Astrocyte (in vitro differentiated cells and primary cell): ENCODE measurements around the gene TK1. TPM values are rescaled to one million over a fixed set of nuclear protein-coding genes. Genes with fewer than 3 reads are reported as not detected.

Source experiments
- DNase-seq: peaks from one replicate; pipeline ENCODE4 v3.0.0-alpha.2; 2010; ENCODE audit warnings: low read depth
- FAIRE-seq: peaks from 2 replicates; lab custom pipeline; 2011; peaks lifted over from hg19 to GRCh38; lab: Jason Lieb, UNC
- H2AFZ ChIP-seq: 2 replicates; pipeline ENCODE4 v1.6.0; 2012; ENCODE audit warnings: low read depth, low read length, inconsistent platforms
- H3K27ac ChIP-seq: 2 replicates; pipeline ENCODE4 v1.5.1; 2011; ENCODE audit warnings: low read depth, low read length, inconsistent platforms
- H3K27me3 ChIP-seq: 2 replicates; pipeline ENCODE4 v1.6.0; 2011; ENCODE audit warnings: low read length, inconsistent platforms; ENCODE audit not compliant: insufficient read depth
- H3K36me3 ChIP-seq: 2 replicates; pipeline ENCODE4 v1.5.1; 2011; ENCODE audit warnings: low read length, inconsistent platforms; ENCODE audit not compliant: insufficient read depth
- H3K4me1 ChIP-seq: 2 replicates; pipeline ENCODE4 v1.5.1; 2011; ENCODE audit warnings: low read length, inconsistent platforms; ENCODE audit not compliant: insufficient read depth
- H3K4me2 ChIP-seq: 2 replicates; pipeline ENCODE4 v1.6.0; 2012; ENCODE audit warnings: low read length, inconsistent platforms
- H3K4me3 ChIP-seq: 2 replicates; pipeline ENCODE4 v1.5.1; 2011; ENCODE audit warnings: low read depth, mild to moderate bottlenecking, low read length, inconsistent platforms; ENCODE audit not compliant: insufficient read depth
- H3K79me2 ChIP-seq: 2 replicates; pipeline ENCODE4 v1.6.0; 2012; ENCODE audit warnings: mild to moderate bottlenecking, low read length, inconsistent platforms; ENCODE audit not compliant: insufficient read depth
- H3K9ac ChIP-seq: 2 replicates; pipeline ENCODE4 v1.6.0; 2012; ENCODE audit warnings: mild to moderate bottlenecking, low read length, inconsistent platforms
- H3K9me3 ChIP-seq: 2 replicates; pipeline ENCODE4 v1.5.1; 2012; ENCODE audit warnings: low read depth, mild to moderate bottlenecking, low read length, inconsistent platforms; ENCODE audit not compliant: insufficient read depth
- H4K20me1 ChIP-seq: 2 replicates; pipeline ENCODE4 v1.6.0; 2012; ENCODE audit warnings: low read length, inconsistent platforms; ENCODE audit not compliant: insufficient read depth
- H3K27ac Mint-ChIP-seq: one replicate; pipeline ENCODE4 v1.8.0; 2021; ENCODE audit warnings: mild to moderate bottlenecking, mixed read lengths; ENCODE audit not compliant: unreplicated experiment
- H3K27me3 Mint-ChIP-seq: one replicate; pipeline ENCODE4 v1.8.0; 2021; ENCODE audit warnings: low read depth, mixed read lengths; ENCODE audit not compliant: unreplicated experiment
- H3K36me3 Mint-ChIP-seq: one replicate; pipeline ENCODE4 v1.8.0; 2021; ENCODE audit warnings: low read depth, mixed read lengths; ENCODE audit not compliant: unreplicated experiment
- H3K4me1 Mint-ChIP-seq: one replicate; pipeline ENCODE4 v1.8.0; 2021; ENCODE audit warnings: low read depth, mixed read lengths; ENCODE audit not compliant: unreplicated experiment
- H3K4me3 Mint-ChIP-seq: one replicate; pipeline ENCODE4 v1.8.0; 2021; ENCODE audit warnings: mild to moderate bottlenecking, moderate library complexity, mixed read lengths; ENCODE audit not compliant: unreplicated experiment
- H3K9me3 Mint-ChIP-seq: one replicate; pipeline ENCODE4 v1.8.0; 2021; ENCODE audit warnings: mild to moderate bottlenecking, mixed read lengths; ENCODE audit not compliant: unreplicated experiment
- EZH2 ChIP-seq: IDR thresholded peaks from 2 replicates; pipeline ENCODE4 v1.6.1; 2012; ENCODE audit warnings: mild to moderate bottlenecking, low read length, inconsistent platforms; ENCODE audit not compliant: insufficient read depth
- total RNA-seq: library from RNA; stranded (reverse); gene quantifications from 2 replicates; pipeline ENCODE4 v1.2.1, GENCODE V29; 2021
- TF ChIP-seq, protein P1 (sequence below): IDR thresholded peaks from 2 replicates; pipeline ENCODE4 v1.5.1; 2011; ENCODE audit warnings: low read depth, mild to moderate bottlenecking, inconsistent platforms, low read length, moderate library complexity; ENCODE audit not compliant: insufficient read depth

TK1 gene
- total RNA-seq, 1 donor from 2014 or later, result 7.5 TPM

DNA sequence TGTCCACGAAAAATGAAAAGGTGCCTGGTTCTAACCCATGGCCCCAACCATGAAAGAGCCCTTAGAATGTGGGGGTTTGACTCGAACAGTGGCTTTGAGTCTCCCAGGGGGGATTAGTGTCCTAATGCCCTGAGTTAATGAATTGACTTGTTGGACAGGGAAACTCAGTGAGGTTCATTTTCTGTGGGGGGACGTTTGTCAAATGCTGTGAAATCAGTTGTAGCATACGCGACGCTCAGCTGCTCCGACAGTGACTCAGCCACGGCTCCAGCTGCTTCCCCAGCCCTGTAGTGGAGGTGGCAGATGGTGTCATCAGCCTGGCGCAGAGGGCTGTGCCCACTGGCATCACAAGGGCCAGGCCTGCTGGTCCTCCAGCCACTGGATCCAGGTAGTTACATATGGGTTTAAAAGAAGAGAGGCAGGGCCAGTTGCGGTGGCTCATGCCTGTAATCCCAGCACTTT lies 40.6 kb upstream of the TK1 start:
- peaks cover 14% of the 10 kb centered on the region for H3K27me3 ChIP-seq
- H3K4me1 ChIP-seq, result no peaks in the 10 kb centered on the region
- H2AFZ ChIP-seq, result no peak overlapping the region
- H3K9me3 ChIP-seq, result no peaks in the 10 kb centered on the region
- H3K4me3 ChIP-seq, result no peak overlapping the region
- TF ChIP-seq EZH2, result no peak
- TF ChIP-seq, protein P1, sequence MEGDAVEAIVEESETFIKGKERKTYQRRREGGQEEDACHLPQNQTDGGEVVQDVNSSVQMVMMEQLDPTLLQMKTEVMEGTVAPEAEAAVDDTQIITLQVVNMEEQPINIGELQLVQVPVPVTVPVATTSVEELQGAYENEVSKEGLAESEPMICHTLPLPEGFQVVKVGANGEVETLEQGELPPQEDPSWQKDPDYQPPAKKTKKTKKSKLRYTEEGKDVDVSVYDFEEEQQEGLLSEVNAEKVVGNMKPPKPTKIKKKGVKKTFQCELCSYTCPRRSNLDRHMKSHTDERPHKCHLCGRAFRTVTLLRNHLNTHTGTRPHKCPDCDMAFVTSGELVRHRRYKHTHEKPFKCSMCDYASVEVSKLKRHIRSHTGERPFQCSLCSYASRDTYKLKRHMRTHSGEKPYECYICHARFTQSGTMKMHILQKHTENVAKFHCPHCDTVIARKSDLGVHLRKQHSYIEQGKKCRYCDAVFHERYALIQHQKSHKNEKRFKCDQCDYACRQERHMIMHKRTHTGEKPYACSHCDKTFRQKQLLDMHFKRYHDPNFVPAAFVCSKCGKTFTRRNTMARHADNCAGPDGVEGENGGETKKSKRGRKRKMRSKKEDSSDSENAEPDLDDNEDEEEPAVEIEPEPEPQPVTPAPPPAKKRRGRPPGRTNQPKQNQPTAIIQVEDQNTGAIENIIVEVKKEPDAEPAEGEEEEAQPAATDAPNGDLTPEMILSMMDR, result no peak
- no peak for FAIRE-seq
- no peaks in the 10 kb centered on the region for H4K20me1 ChIP-seq
- H3K9ac ChIP-seq, result no peak overlapping the region
- peak; percentile 8 for DNase-seq
- peaks cover 23% of the 10 kb centered on the region for H3K27me3 Mint-ChIP-seq
- peaks cover 4% of the 10 kb centered on the region for H3K36me3 ChIP-seq
- no peaks in the 10 kb centered on the region for H3K4me1 Mint-ChIP-seq
- H3K4me2 ChIP-seq, result peak overlapping the region; percentile 13
- no peak overlapping the region for H3K4me3 Mint-ChIP-seq
- no peaks in the 10 kb centered on the region for H3K79me2 ChIP-seq
- no peak overlapping the region for H3K27ac Mint-ChIP-seq
- H3K27ac ChIP-seq, result no peak overlapping the region
- H3K9me3 Mint-ChIP-seq, result no peaks in the 10 kb centered on the region
- no peaks in the 10 kb centered on the region for H3K36me3 Mint-ChIP-seq

DNA sequence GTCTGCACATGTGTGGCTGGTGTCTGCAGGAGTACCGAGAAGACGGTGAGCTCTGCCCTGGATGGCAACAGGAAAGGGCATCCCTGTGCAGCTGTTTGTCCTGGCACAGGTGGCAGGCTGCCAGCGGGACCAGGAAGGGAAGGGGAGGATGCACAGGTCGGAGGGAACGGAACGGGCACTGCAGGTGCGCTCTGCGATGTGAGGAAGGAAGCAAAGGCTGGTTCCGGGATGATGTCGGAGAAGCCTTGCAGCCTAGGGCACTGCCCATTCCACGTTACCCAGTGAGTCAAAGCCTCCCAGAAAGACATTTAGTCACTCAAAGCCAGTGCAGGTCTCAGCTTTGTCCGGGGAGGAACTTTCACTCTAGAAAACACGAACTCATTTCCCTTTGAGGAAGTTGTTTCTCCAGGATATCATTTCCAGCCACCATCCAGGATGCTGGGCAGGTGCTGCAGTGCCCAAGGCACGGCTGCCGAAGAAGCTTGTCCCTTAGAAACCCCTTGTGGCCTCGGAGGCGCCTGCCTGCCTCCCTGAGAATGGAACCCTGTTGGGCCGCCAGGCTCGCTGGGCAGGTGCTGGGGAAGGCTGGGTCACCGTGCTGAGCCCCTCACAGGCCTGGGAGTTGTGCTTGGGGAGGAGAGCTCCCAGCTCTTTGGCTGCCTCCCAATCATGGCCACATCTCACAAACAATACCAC lies 40.1 kb upstream of the TK1 start:
- H3K9me3 ChIP-seq, result no peaks in the 10 kb centered on the region
- Mint-ChIP-seq H3K36me3 (no peaks in the 10 kb centered on the region), H3K27me3 (peaks cover 21% of the 10 kb centered on the region), H3K27ac (no peak overlapping the region), H3K4me3 (no peak overlapping the region), H3K4me1 (no peaks in the 10 kb centered on the region), H3K9me3 (no peaks in the 10 kb centered on the region)
- H3K9ac ChIP-seq, result no peak overlapping the region
- H4K20me1 ChIP-seq, result no peaks in the 10 kb centered on the region
- H3K4me3 ChIP-seq, result no peak overlapping the region
- H3K4me1 ChIP-seq, result no peaks in the 10 kb centered on the region
- no peak overlapping the region for H3K27ac ChIP-seq
- no peaks in the 10 kb centered on the region for H3K79me2 ChIP-seq
- H3K27me3 ChIP-seq, result peaks cover 11% of the 10 kb centered on the region
- TF ChIP-seq EZH2, result no peak
- TF ChIP-seq, protein P1, result no peak
- DNase-seq (no peak), FAIRE-seq (no peak)
- H3K4me2 ChIP-seq, result peak overlapping the region; percentile 13
- no peak overlapping the region for H2AFZ ChIP-seq
- H3K36me3 ChIP-seq, result peaks cover 4% of the 10 kb centered on the region
